ENCODE results near the gene NFKBIE.

The NFKBIE gene

DNA sequence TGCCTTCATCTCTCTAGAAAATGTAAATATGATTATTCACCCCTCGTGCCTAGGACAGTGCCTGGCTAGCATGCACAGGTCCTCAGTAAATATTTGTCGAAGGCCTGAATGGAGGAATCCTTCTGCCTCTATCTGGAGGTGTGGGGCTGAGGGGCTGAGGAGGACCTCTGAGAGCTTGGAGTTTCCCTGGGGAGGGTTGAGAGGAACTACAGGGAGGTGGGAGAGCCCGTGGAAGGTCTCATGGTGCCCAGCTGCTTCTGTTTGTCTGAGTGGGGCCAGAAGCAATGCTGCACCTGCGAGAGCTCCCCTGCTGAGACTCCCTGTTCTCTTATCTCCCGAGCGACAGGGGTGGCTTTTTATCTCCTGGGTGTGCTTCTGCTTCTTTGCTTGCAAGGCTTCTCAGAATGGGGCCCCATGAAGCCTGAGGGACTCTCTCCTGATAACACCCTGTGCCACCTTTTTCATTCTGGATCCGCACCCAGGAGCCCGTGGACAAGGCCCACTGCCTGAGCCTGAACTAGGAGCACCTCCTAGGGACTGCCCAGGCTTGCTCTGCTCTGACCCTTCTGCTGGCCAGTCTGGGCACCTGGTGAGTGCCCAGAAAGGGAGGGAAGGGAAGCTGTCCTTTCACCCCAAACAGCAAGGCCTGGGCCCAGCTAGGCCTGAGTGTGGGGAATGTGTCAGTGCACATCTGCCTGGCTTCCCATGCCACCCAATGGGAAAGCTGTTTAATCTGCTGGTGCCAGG, 39.6 kb downstream of the NFKBIE start:
- DNase-seq = no peak

DNA sequence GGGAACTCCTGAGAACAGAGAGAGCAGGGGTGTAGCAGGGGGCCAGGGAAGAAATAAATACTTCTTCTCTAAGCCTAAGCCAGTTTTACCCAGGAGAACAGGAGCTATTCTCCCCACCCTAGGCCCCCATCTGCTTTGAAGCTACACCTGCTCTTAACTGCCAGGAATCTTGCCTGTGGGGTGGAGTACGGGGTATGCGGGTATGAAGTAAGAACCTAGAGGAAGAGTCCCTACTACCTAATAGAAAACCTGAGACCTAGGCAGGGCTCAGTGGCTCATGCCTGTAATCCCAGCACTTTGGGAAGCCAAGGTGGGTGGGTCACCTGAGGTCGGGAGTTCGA, 40.4 kb downstream of the NFKBIE start:
- DNase-seq = no peak

DNA sequence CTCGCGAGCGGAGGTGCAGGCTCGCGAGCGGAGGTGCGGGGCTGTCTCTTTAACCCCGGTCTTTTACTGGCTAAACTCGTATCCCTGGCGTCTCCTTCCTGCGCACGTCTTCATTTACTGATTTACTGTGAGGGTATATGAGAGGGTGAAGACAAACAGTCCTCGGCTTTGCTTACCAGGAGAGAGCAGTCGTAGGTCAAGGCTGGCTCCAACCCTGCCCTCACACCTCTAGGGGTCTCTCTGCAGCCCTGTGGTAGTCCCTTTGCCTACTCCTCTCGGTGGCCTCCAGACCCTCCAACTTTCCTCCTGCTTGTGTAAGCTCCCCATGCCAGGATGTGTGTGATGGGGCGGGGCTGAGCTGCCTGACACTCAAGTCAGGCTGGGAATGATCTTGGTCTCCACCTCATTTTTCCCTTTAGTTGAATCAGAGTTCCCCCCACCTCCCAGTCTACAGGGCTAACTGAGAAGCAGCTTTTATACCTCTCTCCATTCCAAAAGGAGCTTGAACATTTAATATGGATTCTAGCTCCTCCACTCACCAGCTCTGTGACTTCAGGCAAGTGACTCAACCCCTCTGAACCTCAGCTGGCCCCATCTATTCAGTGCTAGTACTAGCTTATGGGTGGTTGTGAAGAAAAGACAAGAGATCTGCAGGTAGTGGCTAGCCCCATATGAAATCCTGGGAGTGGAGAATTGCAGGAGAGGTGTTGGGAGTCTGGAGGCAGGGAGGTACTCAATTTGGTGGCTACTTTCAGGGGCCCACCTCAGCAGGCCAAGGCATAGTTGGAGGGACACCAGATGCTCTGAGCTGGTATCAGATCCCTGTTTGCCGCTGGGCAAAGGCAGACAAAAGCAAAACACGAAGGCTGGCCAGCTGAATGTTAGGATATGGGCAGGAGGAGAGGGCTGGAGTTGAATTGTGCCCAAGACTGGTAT, 41.1 kb downstream of the NFKBIE start:
- no peak for DNase-seq

DNA sequence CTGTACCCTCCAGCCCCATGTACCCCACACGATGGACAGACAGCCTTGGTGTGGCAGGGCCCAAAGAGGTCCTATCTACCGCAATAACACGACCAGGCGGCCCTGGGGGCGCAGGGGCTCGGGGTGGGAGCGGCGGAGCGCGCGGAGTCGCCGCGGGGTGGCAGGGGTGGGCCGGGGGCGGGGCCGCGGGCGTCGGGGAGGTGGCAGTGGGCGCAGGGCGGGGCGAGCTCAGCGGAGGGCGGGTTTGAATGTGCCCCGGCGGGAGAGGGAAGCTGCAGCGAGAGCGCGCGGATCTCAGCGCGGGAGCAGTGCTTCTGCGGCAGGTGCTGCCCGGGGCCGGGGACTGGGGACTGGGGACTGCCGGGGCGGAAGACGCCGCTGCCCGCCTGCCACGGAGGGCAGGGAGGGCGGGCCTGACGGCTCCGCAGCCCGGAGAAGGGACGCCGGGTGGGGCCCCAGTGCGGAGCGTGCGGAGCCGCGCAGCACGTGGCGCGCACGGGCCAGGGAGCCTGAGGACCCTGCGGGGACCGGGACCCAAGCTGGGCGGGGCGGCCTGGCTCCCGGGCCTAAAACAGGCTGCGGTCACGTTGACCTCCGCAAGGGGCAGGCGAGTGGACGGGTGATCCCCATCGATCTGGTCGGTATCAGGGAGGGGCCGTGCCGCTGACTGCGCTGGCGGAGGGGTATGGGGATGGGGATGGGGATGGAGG, 41.9 kb downstream of the NFKBIE start, which contains the start of gene SLC29A1:
Gene SLC29A1, plus strand, starts transcription at position 277 of the 710 bp plus-strand sequence. CDS start 3,719 bp downstream, outside the sequence.
- peak; percentile 48 to 54 for DNase-seq

DNA sequence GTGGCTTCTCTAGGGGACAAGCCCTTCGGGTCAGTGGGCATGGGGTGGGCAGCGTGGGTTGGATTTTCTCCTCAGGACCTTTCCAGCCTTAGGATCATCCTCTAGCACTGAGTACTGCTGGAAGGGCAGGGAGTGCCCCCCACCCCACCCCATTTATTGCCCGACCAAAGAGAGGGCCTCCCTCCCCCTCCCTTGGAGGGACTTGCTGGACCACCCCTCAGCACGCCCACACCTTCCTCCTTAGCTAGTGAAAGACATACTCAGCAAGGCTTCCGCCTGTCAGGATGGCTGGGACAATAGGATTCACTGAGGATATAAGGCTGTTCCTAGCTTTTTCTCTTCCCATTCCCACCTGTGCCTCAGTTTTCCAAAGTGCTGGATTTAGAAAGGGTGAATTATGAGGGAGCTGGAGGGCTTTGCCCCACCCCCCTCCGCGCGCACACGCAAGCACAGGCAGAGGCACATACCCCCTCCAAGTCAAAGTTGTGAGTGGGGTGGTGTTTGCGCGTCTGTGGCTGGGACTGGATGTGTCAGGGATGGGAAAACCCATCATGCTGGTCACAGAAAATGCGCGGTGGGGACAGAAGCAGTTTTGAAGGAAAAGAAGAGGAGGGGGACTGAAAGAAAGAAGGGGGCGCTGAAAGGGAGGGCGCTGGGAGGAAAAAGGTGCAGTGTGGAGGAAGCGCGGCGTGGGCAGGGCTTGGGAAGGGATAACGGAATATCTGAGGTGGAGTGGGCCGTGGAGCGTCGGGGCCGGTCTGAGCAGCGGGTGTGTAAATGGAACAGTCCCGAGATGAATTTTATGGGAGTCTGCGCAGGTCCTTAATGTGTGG, 42.6 kb downstream of the NFKBIE start:
- no peak for DNase-seq

DNA sequence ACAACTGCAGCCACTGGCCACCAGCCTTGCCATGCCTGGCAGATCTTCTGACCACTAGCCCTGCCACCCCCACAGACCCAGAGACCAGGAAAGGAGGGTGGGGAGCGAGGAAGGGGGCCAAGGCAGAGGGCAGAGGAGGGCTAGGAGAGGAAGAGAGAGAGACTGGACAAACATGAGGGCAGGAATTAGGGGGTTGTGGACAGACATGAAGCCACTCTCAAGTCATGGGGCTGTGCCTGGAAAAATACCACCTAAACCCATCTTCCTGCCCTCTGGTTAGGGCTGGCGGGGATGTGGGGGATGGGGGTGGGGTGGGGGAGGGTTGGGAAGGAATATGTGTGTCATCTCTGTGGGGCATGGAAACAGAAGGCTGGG, 43.4 kb downstream of the NFKBIE start:
- no peak for DNase-seq

DNA sequence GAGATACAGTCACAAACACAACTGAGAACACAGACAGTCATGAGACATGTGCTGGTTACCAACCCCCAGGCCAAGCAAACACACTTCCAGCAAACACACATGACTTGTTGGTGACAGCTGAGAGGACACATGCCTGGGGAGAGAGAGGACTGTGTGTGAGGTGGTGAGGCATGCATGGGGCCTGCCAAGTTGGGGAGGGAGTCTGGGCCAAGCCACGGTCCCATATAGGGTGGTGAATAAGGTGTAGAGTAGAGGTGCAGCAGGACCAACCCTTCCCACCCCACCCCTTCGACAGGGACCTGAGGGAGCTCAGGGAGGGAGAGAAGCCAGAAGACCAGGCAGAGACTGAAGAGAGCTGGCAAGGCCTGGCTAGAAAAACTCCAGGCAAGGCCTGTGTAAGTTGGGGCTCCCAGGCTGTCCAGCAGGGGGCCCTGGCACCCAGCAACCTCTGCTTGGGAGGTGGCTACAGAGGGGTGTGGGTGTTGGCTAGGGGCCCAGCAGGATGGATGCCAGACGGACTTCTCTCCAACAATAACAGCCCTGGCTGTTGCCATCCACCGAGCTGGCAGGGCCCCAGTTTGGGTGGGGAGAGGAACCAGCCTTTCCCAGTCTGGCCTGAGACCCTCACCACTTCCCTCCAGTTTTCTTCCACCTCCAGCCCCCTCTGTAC, 43.9 kb downstream of the NFKBIE start:
- DNase-seq = peak; percentile 76 to 81

DNA sequence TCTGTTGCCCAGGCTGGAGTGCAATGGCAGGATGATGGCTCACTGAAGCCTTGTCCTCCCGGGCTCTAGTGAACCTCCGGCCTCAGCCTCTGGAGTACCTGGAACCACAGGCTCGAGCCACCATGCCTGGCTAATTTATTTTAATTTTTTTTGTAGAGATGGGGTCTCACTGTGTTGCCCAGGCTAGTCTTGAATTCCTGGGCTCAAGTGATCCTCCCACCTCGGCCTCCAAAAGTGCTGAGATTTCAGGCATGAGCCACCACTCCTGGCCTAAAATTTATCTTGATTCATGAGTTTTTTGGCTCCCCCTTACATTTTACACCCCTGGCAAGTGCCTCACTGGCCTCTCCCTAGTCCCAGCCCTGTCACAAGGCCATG, 44.4 kb downstream of the NFKBIE start:
- no peak for DNase-seq

DNA sequence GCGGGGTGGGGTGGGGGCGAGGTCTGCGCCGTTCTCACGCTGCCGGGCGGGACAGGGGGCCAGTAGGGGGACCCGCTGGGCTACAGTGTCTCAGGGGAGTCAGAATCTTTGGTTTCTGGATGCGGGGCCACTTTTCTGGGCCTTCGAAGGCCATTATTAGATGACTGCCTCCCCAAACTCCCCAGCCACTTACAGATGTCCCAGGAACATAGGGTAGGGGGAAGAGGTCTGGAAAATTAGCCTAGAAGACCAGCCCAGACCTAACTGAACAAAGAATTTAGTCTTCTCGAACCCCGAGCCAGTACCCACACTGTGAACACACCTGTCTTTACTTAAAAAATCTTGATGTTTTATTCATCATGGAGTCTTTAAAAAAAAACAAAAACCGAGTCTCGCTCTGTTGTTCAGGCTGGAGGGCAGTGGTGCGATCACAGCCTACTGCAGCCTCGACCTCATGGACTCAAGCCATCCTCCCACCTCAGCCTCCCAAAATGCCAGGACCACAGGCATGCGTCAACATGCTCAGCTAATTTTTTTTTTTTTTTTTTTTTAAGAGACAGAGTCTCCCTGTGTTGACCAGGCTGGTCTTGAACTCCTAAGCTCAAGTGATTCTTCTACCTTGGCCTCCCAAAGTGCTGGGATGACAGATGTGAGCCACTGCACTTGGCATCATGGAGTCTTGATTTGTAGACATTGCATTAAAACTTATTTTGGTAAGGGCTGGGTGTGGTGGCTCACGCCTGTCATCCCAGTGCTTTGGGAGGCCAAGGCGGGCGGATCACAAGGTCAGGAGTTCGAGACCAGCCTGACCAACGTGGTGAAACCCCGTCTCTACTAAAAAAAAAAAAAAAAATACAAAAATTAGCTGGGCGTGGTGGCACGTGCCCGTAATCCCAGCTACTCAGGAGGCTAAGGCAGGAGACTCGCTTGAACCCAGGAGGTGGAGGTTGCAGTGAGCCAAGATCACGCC, 45.3 kb downstream of the NFKBIE start:
- no peak for DNase-seq

DNA sequence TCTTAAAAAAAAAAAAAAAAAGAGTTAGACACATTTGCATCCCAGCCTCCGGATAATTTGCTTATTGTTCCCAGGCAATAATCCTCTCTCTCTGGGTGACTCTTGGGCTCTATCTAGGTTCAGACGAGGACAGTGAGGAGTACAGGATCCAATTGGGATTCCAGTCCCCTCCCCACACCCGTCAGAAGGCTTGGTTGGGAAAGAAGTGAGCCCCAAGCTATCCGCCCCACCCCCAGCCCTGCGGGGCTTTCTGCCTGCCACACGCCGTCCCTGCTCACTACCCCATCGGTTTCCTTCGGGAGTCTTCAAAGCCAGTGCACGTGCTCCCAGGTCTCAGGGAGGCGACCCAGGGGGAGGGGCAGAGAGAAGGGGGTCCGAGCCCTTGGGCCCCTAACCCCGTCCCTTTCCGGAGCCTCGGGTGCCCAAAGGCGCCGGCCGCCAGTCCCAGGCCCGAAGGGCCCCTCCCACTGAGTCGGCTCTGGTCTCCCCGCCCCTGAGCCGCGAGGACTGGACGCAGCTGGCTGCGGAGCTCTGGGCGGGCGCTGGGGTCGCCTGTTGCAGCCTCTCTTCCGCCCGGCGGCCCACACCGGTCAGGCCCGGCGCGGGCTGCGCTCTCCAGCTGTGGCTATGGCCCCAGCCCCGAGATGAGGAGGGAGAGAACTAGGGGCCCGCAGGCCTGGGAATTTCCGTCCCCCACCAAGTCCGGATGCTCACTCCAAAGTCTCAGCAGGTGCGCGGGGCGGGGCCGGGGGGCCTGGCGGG, 46.1 kb downstream of the NFKBIE start:
- DNase-seq = peak; percentile 60 to 73

DNA sequence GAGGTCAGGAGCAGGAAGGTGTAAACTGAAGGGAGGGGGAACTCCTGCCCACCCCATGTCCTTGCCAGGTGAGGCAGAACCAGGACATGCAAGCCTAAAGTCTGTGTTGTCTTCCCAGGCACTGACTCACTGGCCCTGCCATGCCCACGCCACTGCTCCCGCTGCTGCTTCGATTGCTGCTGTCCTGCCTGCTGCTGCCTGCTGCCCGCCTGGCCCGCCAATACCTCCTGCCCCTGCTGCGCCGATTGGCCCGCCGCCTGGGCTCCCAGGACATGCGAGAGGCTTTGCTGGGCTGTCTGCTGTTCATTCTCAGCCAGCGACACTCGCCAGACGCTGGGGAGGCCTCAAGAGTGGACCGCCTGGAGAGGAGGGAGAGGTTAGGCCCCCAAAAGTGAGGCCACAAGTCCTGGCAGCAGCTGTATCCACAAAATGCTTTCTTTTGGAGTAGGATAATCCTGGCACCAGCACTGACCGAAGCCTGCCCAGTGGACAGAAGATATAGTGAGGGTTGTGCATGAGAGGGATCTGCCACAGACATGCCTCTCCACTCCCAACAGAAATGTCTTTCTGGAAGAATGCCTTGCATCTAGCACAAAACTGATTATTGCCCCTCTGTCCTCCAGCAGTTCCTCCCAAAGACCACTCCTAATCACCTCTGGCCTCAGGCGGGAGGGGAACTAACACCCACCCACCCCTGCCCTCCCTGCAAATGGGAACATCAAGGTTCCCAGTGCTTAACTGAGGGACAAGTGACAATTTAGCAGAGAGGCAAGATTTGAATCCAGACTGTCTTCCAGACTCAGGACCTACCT, 47.8 kb downstream of the NFKBIE start:
- no peak for DNase-seq

DNA sequence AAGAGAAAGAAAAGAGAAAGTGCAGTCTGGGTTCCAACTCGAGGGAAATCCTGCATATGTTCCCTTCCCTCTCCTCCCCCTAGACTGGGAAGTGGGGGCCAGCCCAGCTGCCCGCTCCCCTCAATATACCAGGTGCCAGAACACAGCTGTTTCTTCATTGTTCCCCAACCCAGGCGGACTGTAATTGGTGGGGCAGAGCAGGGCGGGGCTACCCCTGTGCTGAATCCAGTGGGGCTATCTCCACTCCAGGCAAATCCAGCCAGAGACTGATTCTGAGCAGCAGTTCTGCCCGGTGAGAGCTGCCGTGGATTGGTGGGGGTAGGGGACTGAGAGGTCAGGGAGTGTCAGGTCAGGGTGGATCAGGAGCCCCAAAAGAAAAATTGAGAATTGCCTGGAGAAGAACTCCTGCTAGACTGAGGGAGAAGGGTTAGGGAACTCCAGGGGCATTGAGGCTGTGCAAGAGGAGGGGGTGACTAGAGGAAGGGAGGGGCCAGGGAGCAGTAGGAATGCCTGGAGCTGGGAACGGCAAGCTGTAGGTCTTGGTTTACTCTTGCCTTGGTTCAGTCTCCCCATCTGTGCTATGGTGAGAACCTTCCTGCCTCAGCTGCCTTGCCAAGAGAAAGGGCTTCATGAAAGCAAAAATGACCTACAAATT, 48.5 kb downstream of the NFKBIE start, which contains the start of gene MYMX:
Gene MYMX, plus strand, starts transcription at position 250 of the 655 bp plus-strand sequence. CDS start 546 bp downstream, outside the sequence.
- DNase-seq = no peak

DNA sequence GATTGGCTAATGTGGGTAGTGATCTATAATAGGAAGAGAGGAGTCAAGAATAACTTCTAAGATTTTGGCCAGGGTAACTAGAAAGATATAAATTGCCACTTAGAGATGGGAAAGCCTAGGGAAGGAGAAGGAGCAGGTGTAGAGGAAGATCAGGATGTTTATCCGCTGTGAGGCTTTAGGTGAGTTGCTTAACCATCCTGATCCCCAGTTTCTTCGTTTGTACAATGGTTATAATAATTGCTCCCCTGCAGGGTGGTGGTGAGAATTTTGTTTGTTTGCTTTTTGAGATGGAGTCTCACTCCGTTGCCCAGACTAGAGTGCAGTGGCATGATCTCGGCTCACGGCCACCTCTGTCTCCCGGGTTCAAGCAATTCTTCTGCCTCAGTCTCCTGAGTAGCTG, 51.0 kb downstream of the NFKBIE start:
- no peak for DNase-seq

DNA sequence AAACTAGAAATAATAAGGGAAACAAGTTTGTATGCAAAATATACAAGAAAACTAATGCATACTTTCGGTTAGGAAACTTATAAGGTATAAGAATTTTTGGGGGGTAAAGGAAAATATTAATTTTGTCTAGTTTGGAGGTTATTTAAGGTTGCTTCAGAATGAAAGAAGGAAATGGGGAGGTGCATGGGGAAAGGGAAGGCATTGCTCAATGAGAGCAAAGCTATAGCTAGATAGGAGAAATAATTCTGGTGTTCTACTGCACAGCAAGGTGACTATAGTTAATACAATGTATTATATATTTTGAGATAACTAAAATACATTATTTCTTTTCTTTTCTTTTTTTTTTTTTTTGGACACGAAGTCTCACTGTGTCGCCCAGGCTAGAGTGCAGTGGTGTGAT, 54.1 kb downstream of the NFKBIE start:
- DNase-seq = peak; percentile 15 to 63

All from inflammatory macrophage (primary cell).